GM18505 (cell line): ENCODE data around the gene VAV2.

Experiments used
- ATAC-seq: cut with Tn5 transposase; IDR thresholded peaks from one replicate; pipeline ENCODE4 v1.9.1; 2021; ENCODE audit not compliant: unreplicated experiment
- POLR2A ChIP-seq: IDR thresholded peaks from 4 replicates; pipeline ENCODE4 v1.6.1; 2011; ENCODE audit warnings: borderline replicate concordance; ENCODE audit not compliant: insufficient read depth, insufficient read length; ENCODE audit errors: extremely low read depth

The VAV2 gene

DNA sequence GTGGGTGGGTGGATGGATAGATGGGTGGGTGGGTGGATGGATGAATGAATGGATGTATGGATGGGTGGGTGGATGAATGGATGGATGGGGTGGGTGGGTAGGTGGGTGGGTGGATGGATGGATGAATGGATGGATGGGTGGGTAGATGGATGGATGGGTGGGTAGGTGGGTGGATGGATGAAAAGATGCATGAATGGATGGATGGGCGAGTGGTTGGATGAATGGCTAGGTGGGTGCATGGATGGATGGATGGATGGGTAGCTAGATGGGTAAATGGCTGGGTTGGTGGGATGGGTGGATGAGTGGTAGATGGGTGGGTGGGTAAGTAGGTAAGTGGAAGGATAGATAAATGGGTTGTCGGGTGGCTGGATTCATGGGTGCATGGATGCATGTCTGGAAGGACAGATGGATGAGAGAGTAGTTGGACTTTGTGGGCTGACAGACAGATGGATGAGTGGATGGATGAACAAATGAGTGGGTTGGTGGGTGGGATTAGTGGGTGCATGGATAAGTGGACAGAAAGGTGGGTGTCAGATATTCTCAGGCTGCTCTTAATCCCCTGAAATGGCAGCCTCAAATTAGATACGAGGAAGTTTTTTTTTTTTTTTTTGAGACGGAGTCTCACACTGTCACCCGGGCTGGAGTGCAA lies 153.1 kb downstream of the VAV2 start:
- TF ChIP-seq POLR2A, result no peak
- ATAC-seq, result no peak

GRCh38 chr9:133837627-133838597 lies 154.2 kb downstream of the VAV2 start:
- TF ChIP-seq POLR2A, result no peak
- ATAC-seq, result no peak

- no peak for ATAC-seq
- TF ChIP-seq POLR2A, result no peak
Observed at GRCh38 chr9:133836818-133837217, 155.3 kb downstream of the VAV2 start.

GRCh38 chr9:133836001-133836758 lies 155.9 kb downstream of the VAV2 start:
- no peak for ATAC-seq
- TF ChIP-seq POLR2A, result no peak

DNA sequence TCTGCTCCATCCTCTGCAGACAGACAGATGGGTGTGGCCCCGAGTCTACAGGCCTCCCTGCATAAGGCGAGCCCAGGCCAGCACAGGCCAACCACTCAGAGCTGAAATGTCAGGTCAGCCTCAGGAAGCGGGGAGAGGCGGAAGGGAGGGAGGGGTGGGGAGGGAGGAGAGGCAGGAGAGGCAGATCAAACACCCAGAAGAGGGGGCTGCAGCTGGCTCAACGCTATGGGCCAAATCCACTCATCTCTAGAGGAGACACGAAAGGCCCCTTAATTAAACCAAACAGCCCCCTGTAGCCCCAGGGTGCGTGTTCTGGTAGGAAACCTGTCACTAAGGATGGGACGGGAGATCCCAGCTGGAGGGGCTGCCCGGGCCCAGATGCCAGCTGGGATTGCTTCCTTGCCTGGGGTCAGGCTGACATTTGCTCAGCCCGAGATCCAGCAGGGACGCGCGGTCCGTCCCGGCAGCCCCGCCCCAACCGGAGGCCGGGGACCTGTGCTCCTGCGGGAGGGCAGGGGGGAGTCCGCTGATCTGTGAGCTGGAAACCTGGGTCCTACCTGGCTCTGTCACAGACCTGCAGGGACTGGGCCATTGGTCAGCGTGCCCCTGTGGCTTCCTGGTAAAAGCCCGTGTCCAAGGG lies 156.7 kb downstream of the VAV2 start:
- no peak for TF ChIP-seq POLR2A
- ATAC-seq, result no peak

DNA sequence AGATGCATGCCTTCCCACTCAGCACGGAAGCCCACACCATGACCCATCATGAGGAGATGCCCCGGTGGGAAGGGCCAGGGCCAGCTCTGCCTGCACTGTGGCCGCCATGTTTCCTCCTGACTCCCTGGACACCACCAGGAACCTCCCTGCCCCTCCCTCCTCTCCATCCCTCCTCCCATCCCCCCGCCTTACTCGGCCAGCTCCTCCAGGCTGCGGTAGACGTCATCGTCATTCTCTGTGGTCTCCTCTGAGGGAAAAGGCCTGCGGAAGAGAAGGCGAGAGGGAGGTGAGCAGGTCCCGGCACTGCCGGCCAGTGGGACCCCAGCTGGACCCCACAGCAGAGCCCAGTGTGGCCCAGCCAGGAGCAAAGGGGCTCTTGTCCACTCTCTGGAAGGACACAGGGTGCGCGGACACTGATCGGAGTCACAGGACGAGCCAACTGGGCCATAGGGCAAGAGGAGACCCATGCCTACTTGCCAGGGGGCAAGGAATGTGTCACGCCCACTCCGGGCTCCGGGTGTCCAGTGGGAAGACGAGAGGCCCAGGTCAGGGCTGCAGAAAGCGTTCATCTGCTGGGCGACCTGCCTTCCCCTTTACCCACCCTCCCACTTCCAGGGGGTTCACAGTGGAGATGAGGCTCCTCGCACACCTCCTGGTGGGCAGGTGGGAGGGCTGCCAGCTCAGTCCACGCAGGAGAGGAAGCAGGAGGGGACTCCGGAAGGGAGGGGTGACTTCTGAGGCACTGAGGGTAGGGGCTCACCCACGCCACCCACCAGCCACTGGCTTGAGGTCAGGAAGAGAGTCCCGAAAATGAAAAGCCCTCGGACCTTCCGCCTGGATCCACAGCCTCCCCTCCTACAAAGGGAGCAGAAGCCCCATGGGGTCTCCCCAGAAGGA lies 157.8 kb downstream of the VAV2 start:
- no peak for ATAC-seq

GRCh38 chr9:133833388-133834025 lies 158.6 kb downstream of the VAV2 start:
- no peak for ATAC-seq
- no peak for TF ChIP-seq POLR2A

More for the DNA sequence above, 157.8 kb downstream of the VAV2 start:
- TF ChIP-seq POLR2A, result no peak

DNA sequence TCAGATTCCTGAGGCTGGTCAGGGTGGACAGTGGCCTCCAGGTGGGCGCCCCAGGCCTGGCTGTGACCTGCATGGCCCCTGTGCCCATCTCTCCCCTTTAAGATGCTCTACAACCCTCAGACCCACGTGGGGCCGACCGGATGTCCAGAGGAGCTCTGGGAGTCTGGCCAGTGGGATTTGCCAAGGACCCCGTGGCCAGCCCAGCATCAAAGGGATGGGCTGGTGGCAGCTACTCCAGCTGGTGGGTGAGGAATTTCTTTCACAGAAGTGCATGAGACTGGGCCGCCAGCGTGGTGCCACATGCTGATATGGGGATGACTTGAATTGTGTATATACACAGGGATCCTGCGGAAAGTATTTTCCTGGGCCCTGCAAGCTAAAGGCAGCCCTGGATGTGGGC lies 159.2 kb downstream of the VAV2 start:
- no peak for ATAC-seq
- TF ChIP-seq POLR2A, result no peak

- TF ChIP-seq POLR2A, result no peak
- no peak for ATAC-seq
Observed at GRCh38 chr9:133830711-133831110, 161.4 kb downstream of the VAV2 start.

DNA sequence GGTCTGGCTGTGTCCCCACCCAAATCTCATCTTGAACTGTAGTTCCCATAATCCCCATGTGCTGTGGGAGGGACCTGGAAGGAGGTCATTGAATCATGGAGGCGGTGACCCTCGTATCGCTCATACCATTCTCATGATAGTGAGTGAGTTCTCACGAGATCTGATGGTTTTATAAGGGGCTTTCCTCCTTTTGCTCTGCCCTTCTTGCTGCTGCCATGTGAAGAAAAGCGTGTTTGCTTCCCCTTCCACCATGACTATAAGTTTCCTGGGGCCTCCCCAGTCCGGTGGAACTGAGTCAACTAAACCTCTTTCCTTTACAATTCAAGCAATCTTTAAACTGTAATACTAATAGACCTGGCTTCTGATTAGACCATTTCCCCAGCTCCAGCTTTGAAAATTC lies 161.8 kb downstream of the VAV2 start:
- no peak for TF ChIP-seq POLR2A
- ATAC-seq, result no peak

DNA sequence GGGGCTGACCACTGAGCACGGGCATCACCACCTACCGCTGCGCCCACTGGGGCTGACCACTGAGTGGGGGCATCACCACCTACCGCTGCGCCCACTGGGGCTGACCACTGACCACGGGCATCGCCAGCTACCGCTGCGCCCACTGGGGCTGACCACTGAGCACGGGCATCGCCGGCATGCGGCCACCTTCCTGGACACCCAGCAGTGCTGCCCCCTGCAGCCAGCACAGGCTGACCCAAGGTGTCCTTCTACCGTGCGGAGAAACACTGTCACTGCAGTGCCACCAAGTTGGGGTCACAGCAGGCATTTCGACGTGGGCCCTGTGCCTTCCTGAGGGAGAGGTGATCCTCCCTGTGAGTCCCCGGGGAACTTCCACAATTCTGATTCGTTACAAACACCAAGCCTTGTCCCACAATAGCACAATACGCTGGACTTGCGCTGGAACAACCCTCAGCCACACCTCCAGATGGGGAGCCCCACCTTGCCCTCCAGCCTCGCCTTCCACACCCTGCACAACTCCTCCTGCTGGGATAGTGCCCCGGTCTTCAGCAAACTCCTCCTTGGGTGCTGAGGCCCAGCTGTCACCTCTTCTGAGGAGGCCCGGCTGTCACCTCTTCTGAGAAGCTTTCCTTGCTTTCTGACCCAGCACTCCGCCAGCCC lies 163.7 kb downstream of the VAV2 start:
- ATAC-seq, result no peak
- no peak for TF ChIP-seq POLR2A

DNA sequence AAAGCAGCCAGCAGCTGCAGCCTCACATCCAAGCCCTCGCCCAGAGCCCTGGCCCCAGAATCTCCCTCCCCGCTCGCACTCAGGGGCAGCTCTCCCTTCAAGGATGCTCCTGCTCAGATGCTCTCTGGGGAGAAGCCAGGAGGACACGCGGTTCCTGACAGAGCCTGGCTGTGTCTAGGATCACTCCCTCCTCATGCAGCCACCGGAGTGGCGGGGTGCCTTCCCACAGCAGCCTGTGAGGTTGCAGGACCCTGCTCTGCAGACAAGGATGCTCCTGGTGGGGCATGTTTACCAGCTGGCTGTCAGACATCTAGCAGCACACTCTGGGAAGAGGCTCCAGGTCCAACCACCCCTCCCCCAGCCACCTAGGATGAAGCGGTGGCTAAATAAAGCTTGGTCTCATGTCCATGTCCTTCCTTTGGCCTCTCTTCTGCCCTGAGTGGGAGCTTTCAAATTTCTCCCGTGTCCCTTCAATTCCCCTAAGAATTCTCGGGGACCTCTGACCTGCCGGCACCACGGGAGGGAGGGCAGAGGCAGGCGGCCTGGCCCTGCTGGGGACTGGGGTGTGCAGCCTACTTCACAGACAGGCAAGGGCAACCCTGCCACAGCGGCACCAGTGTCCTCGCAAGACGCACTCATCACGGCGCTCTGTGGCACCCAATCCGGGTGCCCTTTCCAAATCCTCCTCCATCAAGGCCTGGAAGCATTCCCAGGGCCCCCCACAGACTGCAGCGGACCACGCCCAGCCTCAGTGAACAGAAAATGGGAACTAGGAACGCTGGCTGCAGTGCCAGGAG lies 165.6 kb downstream of the VAV2 start:
- ATAC-seq, result no peak
- no peak for TF ChIP-seq POLR2A
